ENCODE results near the gene SDC1.
A peak's percentile ranks its signal among the peaks of the same experiment; 100 is the strongest.
"Not testable (repeated sequence)": the region's sequence is repeated elsewhere in the genome, so short reads cannot be mapped to it uniquely, and the experiment has no call there.

Gene SDC1

GRCh38 chr2:20254731-20255130, 29.8 kb upstream of the SDC1 start:
- Histone ChIP-seq H3K9me3 (no peaks in the 10 kb centered on the region), H3K4me3 (ENCODE audit: low read depth, low read length) (no peak overlapping the region), H3K36me3 (peaks cover 84% of the 10 kb centered on the region), H3K4me1 (no peaks in the 10 kb centered on the region), H3K27me3 (no peaks in the 10 kb centered on the region)
- DNase-seq, result no peak
- TF ChIP-seq CTCF (IDR thresholded peaks at IDR 0.05; ENCODE audit: low read depth, low read length), result no peak

- Histone ChIP-seq H3K4me1 (no peaks in the 10 kb centered on the region), H3K27me3 (no peaks in the 10 kb centered on the region), H3K4me3 (ENCODE audit: low read depth, low read length) (no peak overlapping the region), H3K36me3 (peaks cover 88% of the 10 kb centered on the region), H3K9me3 (no peaks in the 10 kb centered on the region)
- no peak for DNase-seq
- no peak for TF ChIP-seq CTCF (IDR thresholded peaks at IDR 0.05; ENCODE audit: low read depth, low read length)
Observed at GRCh38 chr2:20250436-20250835, 25.5 kb upstream of the SDC1 start.

- H3K27me3 ChIP-seq, result no peaks in the 10 kb centered on the region
- H3K4me1 ChIP-seq, result no peaks in the 10 kb centered on the region
- peaks cover 75% of the 10 kb centered on the region for H3K36me3 ChIP-seq
Observed at GRCh38 chr2:20249170-20249569, 24.2 kb upstream of the SDC1 start.

GRCh38 chr2:20247084-20247483, 22.2 kb upstream of the SDC1 start:
- no peak for TF ChIP-seq CTCF (IDR thresholded peaks at IDR 0.05; ENCODE audit: low read depth, low read length)
- DNase-seq, result no peak
- H3K27me3 ChIP-seq, result no peaks in the 10 kb centered on the region
- no peaks in the 10 kb centered on the region for H3K9me3 ChIP-seq
- H3K36me3 ChIP-seq, result peaks cover 55% of the 10 kb centered on the region
- H3K4me3 ChIP-seq (ENCODE audit: low read depth, low read length), result no peak overlapping the region
- H3K4me1 ChIP-seq, result no peaks in the 10 kb centered on the region

More at GRCh38 chr2:20249170-20249569, 24.2 kb upstream of the SDC1 start:
- no peak for TF ChIP-seq CTCF (IDR thresholded peaks at IDR 0.05; ENCODE audit: low read depth, low read length)
- no peaks in the 10 kb centered on the region for H3K9me3 ChIP-seq
- no peak overlapping the region for H3K4me3 ChIP-seq (ENCODE audit: low read depth, low read length)
- DNase-seq, result no peak

- H3K4me3 ChIP-seq (ENCODE audit: low read depth, low read length); DNase-seq; H3K4me1 ChIP-seq; H3K27me3 ChIP-seq; H3K9me3 ChIP-seq: not testable (repeated sequence)
- H3K36me3 ChIP-seq, result peaks cover 20% of the 10 kb centered on the region
Observed at GRCh38 chr2:20243637-20244036, 18.7 kb upstream of the SDC1 start.

- Histone ChIP-seq H3K4me1 (no peaks in the 10 kb centered on the region), H3K4me3 (ENCODE audit: low read depth, low read length) (no peak overlapping the region), H3K9me3 (no peaks in the 10 kb centered on the region), H3K27me3 (no peaks in the 10 kb centered on the region; the same call in 1 of the 2 replicates), H3K36me3 (peaks cover 14% of the 10 kb centered on the region)
- peak; percentile 7 for TF ChIP-seq CTCF (IDR thresholded peaks at IDR 0.05; ENCODE audit: low read depth, low read length)
- DNase-seq, result peak; percentile 28
Observed at GRCh38 chr2:20242727-20243377, 17.9 kb upstream of the SDC1 start.
